Measurements from ENCODE around the gene PPP1R1C. TPM values are rescaled to one million over a fixed set of nuclear protein-coding genes. Genes with fewer than 3 reads are reported as not detected.

The PPP1R1C gene
- total RNA-seq, 2 donors from 2014 or later: 2.8 to 6.1 TPM

- no peaks in the 10 kb centered on the region for H3K36me3 ChIP-seq (ENCODE audit: control insufficient read depth, insufficient read depth, low read length)
- Mint-ChIP-seq H3K9me3 (no peaks in the 10 kb centered on the region), H3K27me3 (ENCODE audit: insufficient read depth) (no peaks in the 10 kb centered on the region), H3K4me1 (no peaks in the 10 kb centered on the region), H3K4me3 (no peak overlapping the region), H3K36me3 (ENCODE audit: low read depth) (no peaks in the 10 kb centered on the region), H3K27ac (no peak overlapping the region)
- no peak overlapping the region for H3K9ac ChIP-seq (ENCODE audit: extremely low read depth, low read length, poor library complexity, severe bottlenecking)
- H3K27ac ChIP-seq (ENCODE audit: low read depth, low read length): no peak overlapping the region
- no peak for DNase-seq
- 86 to 98% methylated on average over 1 to 2 of the region's 2 CpGs for WGBS, 2 experiments (ENCODE audit: insufficient coverage in 1 of 2, insufficient read length in 1 of 2)
- H3K4me1 ChIP-seq (ENCODE audit: control insufficient read depth, insufficient read depth, low read length): no peaks in the 10 kb centered on the region
- H3K4me3 ChIP-seq (ENCODE audit: low read length): no peak overlapping the region
- H3K27me3 ChIP-seq (ENCODE audit: control insufficient read depth, insufficient read depth, low read length, poor library complexity, severe bottlenecking): no peaks in the 10 kb centered on the region
- H3K9me3 ChIP-seq (ENCODE audit: control insufficient read depth, low read length): no peaks in the 10 kb centered on the region
- TF ChIP-seq CTCF (conservative IDR thresholded peaks at IDR 0.05): no peak
Measured at GRCh38 chr2:182166841-182167240, 181.2 kb downstream of the PPP1R1C start.

Other genes starting within 250 kb of the PPP1R1C start
- gene ITPRID2, start 94.1 kb upstream of the PPP1R1C start, total RNA-seq: 10 to 100 TPM; 28.9 to 30.4 TPM